SK-N-DZ (cell line): ENCODE results near the gene CFAP298.
"Not testable (repeated sequence)": the region's sequence is repeated elsewhere in the genome, so short reads cannot be mapped to it uniquely, and the experiment has no call there.

Experiments
- DNase-seq: peaks from one replicate; pipeline ENCODE4 v3.0.0-alpha.2; 2015; ENCODE audit warnings: low spot score
- small RNA-seq, 2 experiments: library from RNA; depleted of rRNA; stranded (forward); fragments of <200 nt; gene quantifications; one replicate each; pipeline ENCODE3, GENCODE V24; 2014

CFAP298 gene

DNA sequence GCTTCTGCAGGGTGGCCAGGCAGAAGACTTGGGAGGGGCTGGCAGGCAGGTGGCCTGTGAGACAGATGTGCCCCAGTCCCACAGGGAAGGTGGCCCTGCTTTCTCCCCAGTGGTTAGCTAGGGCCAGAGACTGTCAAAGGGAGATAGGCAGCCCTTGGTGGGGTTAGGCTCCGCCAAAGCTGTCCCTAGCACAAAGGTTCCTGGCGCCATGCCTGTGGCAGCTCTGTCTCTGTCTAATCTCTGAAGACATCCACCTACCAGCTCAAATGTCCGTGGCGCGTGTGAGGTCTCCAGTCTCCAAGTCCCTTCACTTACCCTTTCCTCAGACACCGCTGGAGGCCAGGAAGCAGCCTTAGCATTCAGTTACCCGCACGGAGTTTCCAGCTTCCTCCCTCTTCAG, 44.6 kb downstream of the CFAP298 start:
- DNase-seq, result no peak

DNA sequence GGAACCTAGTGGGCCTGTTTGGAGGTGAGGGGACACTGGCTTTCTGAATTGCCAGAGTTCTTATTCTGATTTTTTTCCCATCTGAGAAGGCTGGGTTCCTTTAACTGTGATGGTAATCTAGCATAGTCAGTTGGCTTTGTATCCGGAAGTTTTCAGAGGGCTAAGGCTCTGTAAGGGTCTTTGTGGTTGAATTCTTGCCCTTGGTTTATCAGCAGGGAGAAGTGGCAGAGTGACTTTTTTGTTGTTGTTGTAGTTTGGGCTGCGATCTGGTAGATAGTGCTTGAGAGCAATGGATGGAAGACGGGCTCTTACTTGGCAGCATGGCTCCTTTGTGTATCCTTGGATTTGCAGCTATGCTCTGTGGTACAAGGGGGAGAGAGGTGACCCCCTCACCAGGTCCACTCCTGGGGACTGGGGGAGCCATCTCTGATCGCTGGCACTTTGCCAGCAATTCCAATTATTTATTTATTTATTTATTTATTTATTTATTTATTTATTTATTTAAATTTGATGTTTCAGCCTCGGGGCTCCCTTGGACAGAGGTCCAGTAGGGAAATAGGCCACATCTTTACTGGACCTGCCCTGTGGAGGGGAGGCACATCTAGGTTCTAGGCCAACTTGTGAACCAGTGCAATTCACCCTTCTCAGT, 45.3 kb downstream of the CFAP298 start:
- no peak for DNase-seq

DNA sequence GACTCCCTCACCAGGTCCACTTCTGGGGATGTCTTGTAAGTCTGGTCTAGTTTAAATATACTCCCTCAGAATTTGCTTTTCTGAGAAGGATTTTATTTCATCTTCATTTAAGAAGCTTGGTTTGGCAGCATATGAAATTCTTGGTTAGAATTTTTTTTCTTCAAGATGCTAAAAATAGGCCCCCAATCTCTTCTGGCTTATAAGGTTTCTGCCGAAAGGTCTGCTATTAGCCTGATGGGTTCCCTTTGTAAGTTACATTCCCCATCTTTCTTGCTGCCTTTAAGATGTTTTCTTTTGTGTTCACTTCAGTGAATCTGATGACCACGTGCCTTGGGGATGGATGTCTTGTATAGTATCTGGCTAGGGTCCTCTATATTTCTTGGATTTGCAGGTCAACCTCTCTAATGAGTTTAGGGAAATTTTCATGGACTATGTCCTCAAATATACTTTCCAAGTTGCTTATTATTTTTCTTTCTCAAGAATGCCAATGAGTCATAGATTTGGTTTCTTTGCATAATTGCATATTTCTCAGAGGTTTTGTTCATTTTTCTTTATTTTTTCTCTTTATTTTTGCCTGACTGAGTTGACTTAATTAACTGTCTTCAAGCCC, 46.2 kb downstream of the CFAP298 start:
- DNase-seq, result no peak

DNA sequence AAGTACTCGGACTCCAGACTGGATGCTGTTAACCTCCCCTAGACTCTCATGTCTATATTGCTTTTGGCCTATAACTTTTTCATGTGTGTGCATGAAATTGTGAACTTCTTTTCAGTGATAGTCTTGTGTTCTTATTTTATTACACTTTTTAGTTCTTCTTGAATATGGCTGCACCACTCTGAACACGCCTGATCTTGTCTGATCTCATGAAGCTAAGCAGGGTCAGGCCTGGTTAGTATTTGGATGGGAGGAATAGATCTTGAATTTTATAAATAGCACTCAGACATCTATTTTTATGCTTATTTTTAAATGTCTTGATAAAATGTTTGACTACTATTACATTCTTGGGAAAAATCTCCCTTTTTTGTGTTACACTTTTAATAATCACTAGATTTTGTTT, 49.3 kb downstream of the CFAP298 start:
- no peak for DNase-seq

DNA sequence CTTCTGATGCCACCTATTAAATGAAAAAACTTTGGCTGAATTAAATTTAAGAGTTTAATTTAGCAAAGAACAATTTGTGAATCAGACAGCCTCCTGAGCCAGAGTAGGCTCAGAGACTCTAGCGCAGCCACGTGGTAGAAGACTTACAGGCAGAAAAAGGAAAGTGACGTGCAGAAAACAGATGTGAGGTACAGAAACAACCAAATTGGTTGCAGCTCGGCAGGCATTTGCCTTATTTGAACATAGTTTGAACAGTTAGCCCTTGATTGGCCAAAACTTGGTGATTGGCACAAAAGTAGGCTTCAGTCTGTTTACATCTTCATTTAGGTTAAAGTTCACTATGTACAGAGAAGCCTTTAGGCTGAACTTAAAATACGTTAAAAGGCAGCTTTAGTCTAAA, 49.8 kb downstream of the CFAP298 start:
- no peak for DNase-seq

DNA sequence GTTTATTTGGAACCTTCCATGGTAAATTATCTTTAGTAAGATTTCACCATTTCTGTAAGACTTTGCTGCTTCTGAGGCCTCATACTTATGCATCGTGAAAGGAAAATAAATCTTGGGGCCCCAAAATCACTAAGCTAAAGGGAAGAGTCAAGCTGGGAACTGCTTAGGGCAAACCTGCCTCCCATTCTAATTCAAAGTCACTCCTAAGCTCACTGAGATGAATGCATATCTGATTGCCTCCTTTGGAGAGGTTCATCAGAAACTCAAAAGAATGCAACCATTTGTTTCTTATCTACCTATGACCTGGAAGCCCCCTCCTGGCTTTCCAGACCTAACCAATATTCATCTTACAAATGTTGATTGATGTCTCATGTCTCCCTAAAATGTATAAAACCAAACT, 50.7 kb downstream of the CFAP298 start:
- not testable (repeated sequence) for DNase-seq

DNA sequence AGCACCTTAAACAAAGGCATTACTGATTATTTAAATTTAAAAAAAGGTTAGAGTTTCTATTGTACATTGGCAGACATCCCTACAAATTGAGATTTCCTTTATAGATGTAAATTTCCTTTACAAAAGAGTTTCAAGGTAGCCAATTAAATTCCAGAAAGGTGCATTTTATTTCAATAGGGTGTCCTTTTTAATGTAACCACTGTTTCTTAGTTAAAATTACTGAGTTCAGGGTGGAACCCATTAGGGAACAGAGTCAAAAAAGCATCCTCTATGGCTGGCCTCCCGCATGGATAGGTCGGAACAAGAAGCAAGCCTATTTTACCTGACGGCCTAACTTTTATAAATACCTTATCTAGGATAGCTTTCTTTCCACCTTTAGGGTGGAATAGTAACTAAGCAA, 51.3 kb downstream of the CFAP298 start:
- no peak for DNase-seq

DNA sequence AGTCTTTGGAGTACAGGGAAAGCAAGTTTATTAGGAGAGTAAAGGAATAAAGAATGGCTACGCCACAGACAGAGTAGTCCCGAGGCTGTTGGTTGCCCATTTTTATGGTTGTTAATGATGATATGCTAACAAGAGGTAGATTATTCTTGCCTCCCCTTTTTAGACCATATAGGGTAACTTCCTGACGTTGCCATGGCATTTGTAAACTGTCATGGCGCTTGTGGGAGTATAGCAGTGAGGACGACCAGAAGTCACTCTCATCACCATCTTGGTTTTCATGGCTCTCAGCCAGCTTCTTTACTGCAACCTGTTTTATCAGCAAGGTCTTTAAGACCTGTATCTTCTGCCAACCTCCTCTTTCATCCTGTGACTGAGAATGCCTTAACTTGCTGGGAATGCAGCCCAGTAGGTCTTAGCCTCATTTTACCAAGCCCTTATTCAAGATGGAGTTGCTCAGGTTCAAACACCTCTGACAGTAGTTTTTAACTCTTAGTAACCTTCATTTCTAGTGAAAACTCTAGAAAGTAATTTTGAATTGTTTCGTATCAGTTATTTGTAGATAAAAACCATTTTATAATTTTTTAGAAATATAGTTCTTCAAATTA, 53.1 kb downstream of the CFAP298 start:
- DNase-seq, result no peak

DNA sequence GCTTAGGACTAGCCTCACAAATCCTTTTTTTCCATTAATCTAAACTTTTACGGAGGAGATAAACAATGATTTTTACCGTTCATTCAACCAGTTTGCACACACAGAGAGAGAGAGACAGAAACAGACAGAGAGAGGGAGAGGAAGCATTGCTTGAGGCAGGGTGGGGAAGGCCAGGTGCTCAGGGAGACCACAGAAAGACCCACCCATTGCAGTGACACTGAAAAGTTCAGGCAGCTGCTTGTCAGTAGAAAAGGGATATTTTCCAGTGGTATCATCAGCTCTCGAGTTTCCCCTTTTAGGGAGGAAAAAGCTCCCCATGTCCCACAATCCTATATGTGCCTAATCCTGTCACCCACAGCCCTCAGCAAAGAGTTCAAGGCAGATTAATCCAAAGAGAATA, 54.1 kb downstream of the CFAP298 start:
- DNase-seq, result no peak

DNA sequence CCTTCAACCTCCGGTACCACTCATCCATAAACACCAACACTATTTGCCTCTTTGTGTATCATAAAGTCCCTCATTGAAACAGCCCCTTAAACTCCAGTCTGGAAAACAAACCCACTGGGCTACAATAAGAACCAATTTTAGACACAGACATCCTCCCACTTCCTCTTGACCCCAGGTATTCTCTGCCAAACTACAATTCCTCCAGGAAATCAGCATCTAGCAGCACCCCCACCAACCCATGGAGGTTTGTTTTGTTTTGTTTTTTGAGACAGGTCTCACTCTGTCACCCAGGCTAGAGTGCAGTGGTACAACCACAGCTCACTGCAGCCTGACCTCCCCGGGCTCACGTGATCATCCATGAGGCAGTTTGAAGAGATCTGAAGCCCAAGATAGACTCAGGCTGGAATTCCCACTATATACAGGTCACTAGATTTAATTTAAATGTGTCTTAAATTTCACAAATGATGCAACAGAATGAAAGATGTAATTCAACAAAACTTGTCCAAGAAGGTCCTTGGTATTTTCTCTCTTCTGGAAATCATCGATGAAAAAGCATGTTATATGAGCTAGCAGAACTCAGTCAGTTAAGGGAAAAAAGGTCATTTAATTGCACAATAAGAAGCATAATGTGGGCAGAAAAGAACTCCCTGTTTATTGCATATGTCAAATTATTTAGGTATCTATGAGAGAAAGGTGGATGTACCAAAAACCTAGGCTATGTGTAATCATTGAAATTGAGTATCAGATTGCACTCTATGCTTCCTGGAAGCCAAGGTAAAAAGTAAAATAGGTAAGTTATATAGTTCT, 57.1 kb downstream of the CFAP298 start:
- DNase-seq, result no peak

DNA sequence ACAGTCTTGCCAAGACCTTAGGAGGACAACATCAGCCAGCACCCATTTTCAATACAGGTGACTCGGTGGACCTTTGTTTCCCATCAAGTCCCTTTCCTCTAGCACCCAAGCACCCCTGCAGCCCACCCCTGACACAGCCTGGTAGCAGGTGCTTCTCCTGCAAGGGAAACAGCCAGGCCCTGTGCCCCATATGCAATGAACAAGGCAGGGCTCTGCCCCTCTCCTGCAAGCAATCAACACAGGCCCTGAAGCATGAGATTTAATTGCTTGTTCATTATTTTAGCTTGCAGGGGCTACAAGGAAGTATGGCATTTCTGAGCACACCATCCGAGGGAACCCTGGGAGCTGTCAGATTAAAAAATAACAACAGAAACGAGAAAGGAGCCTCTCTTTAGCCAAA, 62.3 kb downstream of the CFAP298 start:
- DNase-seq, result no peak

DNA sequence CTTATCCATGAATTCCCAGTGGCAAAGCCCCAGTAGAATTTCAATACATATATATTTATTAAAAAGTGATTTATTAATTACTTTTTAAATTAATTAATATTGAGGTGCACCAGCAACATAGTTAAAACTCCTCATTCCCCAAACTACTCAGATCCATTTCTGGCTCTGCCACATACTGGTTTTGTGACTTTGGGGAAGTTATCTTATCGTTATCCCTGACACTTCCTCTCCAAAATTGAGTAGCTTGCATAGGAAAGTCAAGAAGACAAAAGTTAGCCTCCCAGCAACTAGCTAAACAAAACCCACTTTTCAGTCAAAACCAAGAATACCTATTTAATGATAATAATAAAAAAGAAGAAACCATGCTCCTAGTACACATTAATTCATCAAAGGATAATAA, 62.7 kb downstream of the CFAP298 start:
- no peak for DNase-seq

Small RNA genes within 50 kb of the gene (small RNA-seq; reads per million reads assigned to genes)
- gene RNA5SP490, result 0.92 to 10.9 reads per million in 2 experiments
